HG03442 (cell line): ENCODE results near the gene KRTCAP2.
"Not testable (repeated sequence)": the region's sequence is repeated elsewhere in the genome, so short reads cannot be mapped to it uniquely, and the experiment has no call there.

Source experiments
- ATAC-seq: cut with Tn5 transposase; IDR thresholded peaks from one replicate; pipeline ENCODE4 v1.9.1; 2021; ENCODE audit warnings: mild to moderate bottlenecking, moderate library complexity; ENCODE audit not compliant: unreplicated experiment

The KRTCAP2 gene

GRCh38 chr1:155170806-155171205 is 2.3 kb downstream of the KRTCAP2 start:
- ATAC-seq = no peak

- ATAC-seq = no peak
These were observed 2.9 kb downstream of the KRTCAP2 start for GRCh38 chr1:155170101-155170785.

GRCh38 chr1:155169541-155169940 is 3.6 kb downstream of the KRTCAP2 start:
- ATAC-seq = no peak

- no peak for ATAC-seq
These were observed 4.5 kb downstream of the KRTCAP2 start for GRCh38 chr1:155168456-155169210.

GRCh38 chr1:155168105-155168445 is 5.0 kb downstream of the KRTCAP2 start:
- ATAC-seq = not testable (repeated sequence)

- no peak for ATAC-seq
These were observed 5.7 kb downstream of the KRTCAP2 start for GRCh38 chr1:155167166-155168104.

GRCh38 chr1:155166471-155167165 is 6.5 kb downstream of the KRTCAP2 start:
- ATAC-seq = no peak

GRCh38 chr1:155166051-155166470 is 7.0 kb downstream of the KRTCAP2 start:
- ATAC-seq = no peak

- ATAC-seq = not testable (repeated sequence)
These were observed 8.5 kb downstream of the KRTCAP2 start for GRCh38 chr1:155164625-155165024.

- ATAC-seq = not testable (repeated sequence)
These were observed 9.3 kb downstream of the KRTCAP2 start for GRCh38 chr1:155163785-155164184.

GRCh38 chr1:155162631-155163030 is 10.5 kb downstream of the KRTCAP2 start:
- not testable (repeated sequence) for ATAC-seq

- ATAC-seq = no peak
These were observed 13.0 kb downstream of the KRTCAP2 start for GRCh38 chr1:155160128-155160527.

- no peak for ATAC-seq
These were observed 14.1 kb downstream of the KRTCAP2 start for GRCh38 chr1:155158991-155159390.

- ATAC-seq = not testable (repeated sequence)
These were observed 17.0 kb downstream of the KRTCAP2 start for GRCh38 chr1:155155996-155156643.

GRCh38 chr1:155145491-155145890 is 27.6 kb downstream of the KRTCAP2 start:
- ATAC-seq = no peak

- ATAC-seq = no peak
These were observed 31.4 kb downstream of the KRTCAP2 start for GRCh38 chr1:155141749-155142148.

- no peak for ATAC-seq
These were observed 32.5 kb downstream of the KRTCAP2 start for GRCh38 chr1:155140630-155140953.

- ATAC-seq = peak; percentile 62
These were observed 33.0 kb downstream of the KRTCAP2 start, which contains the start of gene DPM3 for GRCh38 chr1:155139895-155140629. TSS of gene DPM3 (minus strand) at chr1:155140531. CDS start at chr1:155140240, 291 bp downstream.

- no peak for ATAC-seq
These were observed 35.8 kb downstream of the KRTCAP2 start for GRCh38 chr1:155137154-155137949.
